Endothelial cell of umbilical vein (primary cell): ENCODE data around the gene DCLK2. TPM values are rescaled to one million over a fixed set of nuclear protein-coding genes. Genes with fewer than 3 reads are reported as not detected.

Experiments used
- BruUV-seq: library from RNA; stranded (reverse); fragments of 400-500 nt; replicated peaks from 2 replicates; lab custom pipeline; 2021; lab: Mats Ljungman, UMichigan
- CTCF ChIA-PET: fragments of 300-600, 350-600 bp; sonication (Branson Sonifier 250); formaldehyde crosslinking; loops from one replicate; lab custom pipeline; 2021; ENCODE audit warnings: antibody characterized with exemption, inconsistent platforms; lab: Charles Lee
- POLR2A ChIA-PET: fragments of 300-600, 350-600 bp; sonication (Branson Sonifier 250); formaldehyde crosslinking; loops from one replicate; lab custom pipeline; 2021; ENCODE audit warnings: antibody characterized with exemption, inconsistent platforms; lab: Charles Lee
- DNase-seq: peaks from one replicate; pipeline ENCODE4 v3.0.0-alpha.2; 2011; ENCODE audit warnings: low read depth, low spot score
- FAIRE-seq: peaks from 2 replicates; lab custom pipeline; 2011; peaks lifted over from hg19 to GRCh38; lab: Jason Lieb, UNC
- H2AFZ ChIP-seq: 2 replicates; pipeline ENCODE4 v1.6.0; 2012; ENCODE audit warnings: low read depth, low read length, control low read depth, inconsistent platforms
- H3K27ac ChIP-seq: 2 replicates; pipeline ENCODE4 v1.5.1; 2011; ENCODE audit warnings: low read depth, mild to moderate bottlenecking, control low read depth, low read length, moderate library complexity; ENCODE audit not compliant: insufficient read depth
- H3K27me3 ChIP-seq, 2 experiments: 2 replicates each; pipeline versions ENCODE4 v1.6.0 to v1.6.1; 2011; ENCODE audit warnings: low read length in 2 of 2, mixed read lengths in 1 of 2; ENCODE audit not compliant: control insufficient read depth in 2 of 2, insufficient read depth in 2 of 2
- H3K36me3 ChIP-seq, 2 experiments: 2 replicates in 1 of 2; 3 replicates in 1 of 2; pipeline ENCODE4 v1.5.1; 2011; ENCODE audit warnings: low read length in 2 of 2, mild to moderate bottlenecking in 1 of 2, moderate library complexity in 1 of 2; ENCODE audit not compliant: control insufficient read depth in 2 of 2, insufficient read depth in 2 of 2; ENCODE audit errors: extremely low read depth in 1 of 2
- H3K4me1 ChIP-seq: 3 replicates; pipeline ENCODE4 v1.5.1; 2011; ENCODE audit warnings: mild to moderate bottlenecking, low read length; ENCODE audit not compliant: control insufficient read depth, insufficient read depth; ENCODE audit errors: extremely low read depth
- H3K4me2 ChIP-seq: 2 replicates; pipeline ENCODE4 v1.6.1; 2011; ENCODE audit warnings: low read length, control low read depth, mixed read lengths; ENCODE audit not compliant: insufficient read depth
- H3K4me3 ChIP-seq, 3 experiments: fragments of 200-600 bp in 1 of 3; sonication (generic), shearing (Covaris generic) in 1 of 3; replicated peaks in 1 of 3; 2 replicates each; pipeline ENCODE4 v1.5.1; 2011 to 2016; ENCODE audit warnings: control low read depth in 3 of 3, low read length in 3 of 3, mild to moderate bottlenecking in 2 of 3, inconsistent platforms in 1 of 3, low read depth in 1 of 3, moderate library complexity in 1 of 3; ENCODE audit not compliant: insufficient read depth in 1 of 3
- H3K79me2 ChIP-seq: 2 replicates; pipeline ENCODE4 v1.6.0; 2012; ENCODE audit warnings: low read length, inconsistent platforms; ENCODE audit not compliant: control insufficient read depth, insufficient read depth
- H3K9ac ChIP-seq: replicated peaks from 2 replicates; pipeline ENCODE3; 2011; ENCODE audit warnings: low read length, control low read depth; ENCODE audit not compliant: insufficient read depth; ENCODE audit errors: extremely low read depth
- H3K9me1 ChIP-seq: replicated peaks from 3 replicates; pipeline ENCODE4 v1.6.0; 2011; ENCODE audit warnings: mild to moderate bottlenecking, low read length; ENCODE audit not compliant: control insufficient read depth, insufficient read depth; ENCODE audit errors: extremely low read depth
- H3K9me3 ChIP-seq: replicated peaks from 2 replicates; pipeline ENCODE4 v1.5.1; 2012; ENCODE audit warnings: low read length, inconsistent platforms; ENCODE audit not compliant: control insufficient read depth, insufficient read depth
- H4K20me1 ChIP-seq: replicated peaks from 2 replicates; pipeline ENCODE3; 2011; ENCODE audit warnings: mild to moderate bottlenecking, low read length; ENCODE audit not compliant: control insufficient read depth, insufficient read depth; ENCODE audit errors: extremely low read depth
- CTCF ChIP-seq, 2 donors: IDR thresholded peaks; 1 replicate in 1 of 2; 2 replicates in 1 of 2; pipeline ENCODE4 v1.5.1; 2011; ENCODE audit warnings: low read length in 2 of 2, mild to moderate bottlenecking in 2 of 2, moderate library complexity in 2 of 2, control low read depth in 1 of 2, inconsistent platforms in 1 of 2, low read depth in 1 of 2; ENCODE audit not compliant: insufficient read depth in 1 of 2; ENCODE audit errors: extremely low read depth in 1 of 2
- EZH2 ChIP-seq: IDR thresholded peaks from 2 replicates; pipeline ENCODE4 v1.6.1; 2012; ENCODE audit warnings: borderline replicate concordance, low read depth, mild to moderate bottlenecking, moderate library complexity, low read length, inconsistent platforms; ENCODE audit not compliant: severe bottlenecking
- FOS ChIP-seq: IDR thresholded peaks from 2 replicates; pipeline ENCODE4 v1.6.1; 2011; ENCODE audit warnings: mild to moderate bottlenecking, low read length, moderate library complexity, borderline replicate concordance; ENCODE audit not compliant: insufficient read depth
- GATA2 ChIP-seq: IDR thresholded peaks from 2 replicates; pipeline ENCODE4 v1.7.0; 2011; ENCODE audit warnings: low read depth, mild to moderate bottlenecking, moderate library complexity, mixed read lengths, low read length; ENCODE audit not compliant: insufficient read length, insufficient read depth
- JUN ChIP-seq: IDR thresholded peaks from 2 replicates; pipeline ENCODE4 v1.6.1; 2011; ENCODE audit warnings: borderline replicate concordance, low read depth; ENCODE audit not compliant: insufficient read length, insufficient read depth
- MAX ChIP-seq: IDR thresholded peaks from 2 replicates; pipeline ENCODE4 v1.6.1; 2011; ENCODE audit not compliant: insufficient read depth, insufficient read length
- MYC ChIP-seq: IDR thresholded peaks from one replicate; pipeline ENCODE4 v1.6.1; 2011; ENCODE audit warnings: mild to moderate bottlenecking, low read depth, low read length
- POLR2A ChIP-seq: IDR thresholded peaks from 2 replicates; pipeline ENCODE4 v1.6.1; 2012; ENCODE audit warnings: low read depth, mild to moderate bottlenecking, control low read depth, low read length
- POLR2AphosphoS5 ChIP-seq: IDR thresholded peaks from 2 replicates; pipeline ENCODE4 v1.6.1; 2012; ENCODE audit warnings: low read depth, mild to moderate bottlenecking, control low read depth, low read length, moderate library complexity; ENCODE audit not compliant: insufficient read depth
- dilution Hi-C: fragments of 300-500 bp; cut with MboI; formaldehyde crosslinking; loops from one replicate; pipeline ENCODE4 v1.15.0; 2019; ENCODE audit warnings: low sequenced_read_pairs; ENCODE audit not compliant: extremely low pct_ligation_motif_present
- intact Hi-C: fragments of 100-400 bp; cut with micrococcal nuclease; formaldehyde crosslinking; loops from one replicate; pipeline ENCODE4 v1.10.0; 2022
- polyA plus RNA-seq, 4 experiments: library from polyadenylated mRNA; depleted of rRNA in 3 of 4; stranded (reverse) in 3 of 4; unstranded in 1 of 4; fragments of >200 nt; gene quantifications; 2 replicates each; pipeline versions ENCODE4 v1.2.1 to v1.2.3, GENCODE V29; 2011 to 2012; ENCODE audit warnings: missing spikeins in 1 of 4
- total RNA-seq: library from RNA; stranded (reverse); gene quantifications from 2 replicates; pipeline ENCODE4 v1.2.3, GENCODE V29; 2021

DCLK2 gene
- total and polyA plus RNA-seq, 2 donors (not counting 3 experiments of a cell fraction or from before 2014, with no cell fraction given): 1.7 to 4.7 TPM

- no peak for TF ChIP-seq MYC
- TF ChIP-seq EZH2: no peak
- no peak for TF ChIP-seq POLR2AphosphoS5
Measured at GRCh38 chr4:150039274-150040127, 38.7 kb upstream of the DCLK2 start.

GRCh38 chr4:150044517-150044916, 33.7 kb upstream of the DCLK2 start:
- H3K4me2 ChIP-seq: no peak overlapping the region
- no peaks in the 10 kb centered on the region for H3K4me1 ChIP-seq
- H4K20me1 ChIP-seq: no peaks in the 10 kb centered on the region
- H3K9me3 ChIP-seq: no peaks in the 10 kb centered on the region
- H2AFZ ChIP-seq: no peak overlapping the region
- CTCF ChIA-PET: no interaction called here
- H3K36me3 ChIP-seq: no peaks in the 10 kb centered on the region
- H3K4me3 ChIP-seq: no peak overlapping the region
- no peak overlapping the region for H3K9ac ChIP-seq
- no peaks in the 10 kb centered on the region for H3K9me1 ChIP-seq
- H3K27ac ChIP-seq: no peak overlapping the region
- H3K27me3 ChIP-seq: peaks cover 0 to 2% of the 10 kb centered on the region in 2 experiments
- POLR2A ChIA-PET: no interaction called here
- DNase-seq: no peak
- no TSS peak for BruUV-seq
- FAIRE-seq: no peak
- intact Hi-C loops (no loop called here), dilution Hi-C loops (no loop called here)
- no peaks in the 10 kb centered on the region for H3K79me2 ChIP-seq
- TF ChIP-seq CTCF (IDR thresholded peaks at IDR 0.05; ENCODE audit: extremely low read depth in 1 of 2, insufficient read depth in 1 of 2, low read depth in 1 of 2, low read length in 2 of 2) (no peak), EZH2 (no peak), JUN (no peak), MAX (no peak), FOS (no peak), POLR2AphosphoS5 (no peak), GATA2 (no peak), POLR2A (no peak), MYC (no peak)

More at GRCh38 chr4:150039274-150040127, 38.7 kb upstream of the DCLK2 start:
- H3K36me3 ChIP-seq: no peaks in the 10 kb centered on the region
- H3K4me1 ChIP-seq: no peaks in the 10 kb centered on the region
- no TSS peak for BruUV-seq
- H4K20me1 ChIP-seq: no peaks in the 10 kb centered on the region
- peaks cover 0 to 4% of the 10 kb centered on the region in 2 experiments for H3K27me3 ChIP-seq
- DNase-seq (no peak), FAIRE-seq (no peak)
- no peaks in the 10 kb centered on the region for H3K79me2 ChIP-seq
- H3K9me3 ChIP-seq: no peaks in the 10 kb centered on the region
- H3K4me2 ChIP-seq: no peak overlapping the region
- H3K9ac ChIP-seq: no peak overlapping the region
- ChIA-PET POLR2A (no interaction called here), CTCF (interaction anchor here (1.0 to 1.6 kb wide), 2 partner anchors 9 to 170 kb away, joined by 3 to 4 read pairs; no protein-coding TSS in a partner anchor)
- intact Hi-C loops: no loop called here
- H3K27ac ChIP-seq: no peak overlapping the region
- dilution Hi-C loops: no loop called here
- H2AFZ ChIP-seq: no peak overlapping the region
- no peaks in the 10 kb centered on the region for H3K9me1 ChIP-seq
- no peak overlapping the region for H3K4me3 ChIP-seq
